NCI-H2107 treated with DMSO at 0.1 percent for 48 hours (cell line): ENCODE data around the gene MARS1.
"Not testable (repeated sequence)": the region's sequence is repeated elsewhere in the genome, so short reads cannot be mapped to it uniquely, and the experiment has no call there.

ENCODE experiments used
- DNase-seq: peaks from one replicate; lab custom pipeline; 2025; ENCODE audit not compliant: unreplicated experiment; lab: John Stamatoyannopoulos, UW

The MARS1 gene

GRCh38 chr12:57489157-57489641, 1.3 kb downstream of the MARS1 start:
- no peak for DNase-seq

- no peak for DNase-seq
These were observed 2.3 kb downstream of the MARS1 start for GRCh38 chr12:57490126-57490525.

- DNase-seq = no peak
These were observed 3.8 kb downstream of the MARS1 start for GRCh38 chr12:57491393-57492280.

GRCh38 chr12:57495051-57495701, 7.3 kb downstream of the MARS1 start:
- DNase-seq = not testable (repeated sequence)

- peak; percentile 85 for DNase-seq
These were observed 9.0 kb downstream of the MARS1 start for GRCh38 chr12:57496822-57497221.

- peak; percentile 53 for DNase-seq
These were observed 9.6 kb downstream of the MARS1 start for GRCh38 chr12:57497223-57498131.

- no peak for DNase-seq
These were observed 10.2 kb downstream of the MARS1 start for GRCh38 chr12:57498132-57498502.

GRCh38 chr12:57498571-57498970, 10.7 kb downstream of the MARS1 start:
- no peak for DNase-seq

- no peak for DNase-seq
These were observed 12.3 kb downstream of the MARS1 start for GRCh38 chr12:57500213-57500612.

- not testable (repeated sequence) for DNase-seq
These were observed 14.6 kb downstream of the MARS1 start for GRCh38 chr12:57502311-57502969.

- DNase-seq = not testable (repeated sequence)
These were observed 18.7 kb downstream of the MARS1 start for GRCh38 chr12:57506541-57506940.

GRCh38 chr12:57507796-57508195, 19.9 kb downstream of the MARS1 start:
- DNase-seq = not testable (repeated sequence)

GRCh38 chr12:57511161-57511560, 23.3 kb downstream of the MARS1 start:
- DNase-seq = no peak

GRCh38 chr12:57511588-57512325, 23.9 kb downstream of the MARS1 start:
- DNase-seq = no peak

- DNase-seq = no peak
These were observed 24.8 kb downstream of the MARS1 start for GRCh38 chr12:57512665-57513064.

- no peak for DNase-seq
These were observed 25.4 kb downstream of the MARS1 start for GRCh38 chr12:57513266-57513665.

GRCh38 chr12:57513677-57514076, 25.8 kb downstream of the MARS1 start:
- DNase-seq = not testable (repeated sequence)

- not testable (repeated sequence) for DNase-seq
These were observed 26.4 kb downstream of the MARS1 start for GRCh38 chr12:57514246-57514645.

- peak; percentile 55 for DNase-seq
These were observed 27.0 kb downstream of the MARS1 start for GRCh38 chr12:57514720-57515407.
